C4-2B (cell line): Measurements from ENCODE around the gene AHDC1.

Experiments
- H3K27ac ChIP-seq: fragments of 450-650 bp; 2 replicates; pipeline ENCODE4 v1.5.1; 2017
- ZFX ChIP-seq: fragments of 450-650 bp; IDR thresholded peaks from 2 replicates; pipeline ENCODE4 v1.6.1; 2017
- TF ChIP-seq, protein P1 (sequence below): fragments of 450-650 bp; conservative IDR thresholded peaks from 2 replicates; pipeline ENCODE4 v1.5.1; 2017; ENCODE audit warnings: mild to moderate bottlenecking

The AHDC1 gene

DNA sequence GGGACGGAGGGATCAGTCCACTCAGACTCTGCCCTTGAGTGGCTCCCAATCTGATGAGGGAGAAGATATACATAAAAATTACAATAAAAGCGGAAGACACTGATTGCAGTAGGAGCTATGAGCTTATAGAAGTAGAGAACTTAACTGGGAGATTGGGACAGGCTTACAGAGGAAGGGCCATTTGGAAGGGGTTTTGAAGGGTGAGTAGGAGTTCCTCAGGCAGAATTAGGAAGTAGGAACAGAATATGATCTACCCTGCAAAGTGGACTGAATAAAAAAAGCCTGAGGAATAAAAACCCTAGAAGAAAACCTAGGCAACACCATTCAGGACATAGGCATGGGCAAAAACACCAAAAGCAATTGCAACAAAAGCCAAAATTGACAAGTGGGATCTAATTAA, 104.8 kb downstream of the AHDC1 start:
- TF ChIP-seq, protein P1, sequence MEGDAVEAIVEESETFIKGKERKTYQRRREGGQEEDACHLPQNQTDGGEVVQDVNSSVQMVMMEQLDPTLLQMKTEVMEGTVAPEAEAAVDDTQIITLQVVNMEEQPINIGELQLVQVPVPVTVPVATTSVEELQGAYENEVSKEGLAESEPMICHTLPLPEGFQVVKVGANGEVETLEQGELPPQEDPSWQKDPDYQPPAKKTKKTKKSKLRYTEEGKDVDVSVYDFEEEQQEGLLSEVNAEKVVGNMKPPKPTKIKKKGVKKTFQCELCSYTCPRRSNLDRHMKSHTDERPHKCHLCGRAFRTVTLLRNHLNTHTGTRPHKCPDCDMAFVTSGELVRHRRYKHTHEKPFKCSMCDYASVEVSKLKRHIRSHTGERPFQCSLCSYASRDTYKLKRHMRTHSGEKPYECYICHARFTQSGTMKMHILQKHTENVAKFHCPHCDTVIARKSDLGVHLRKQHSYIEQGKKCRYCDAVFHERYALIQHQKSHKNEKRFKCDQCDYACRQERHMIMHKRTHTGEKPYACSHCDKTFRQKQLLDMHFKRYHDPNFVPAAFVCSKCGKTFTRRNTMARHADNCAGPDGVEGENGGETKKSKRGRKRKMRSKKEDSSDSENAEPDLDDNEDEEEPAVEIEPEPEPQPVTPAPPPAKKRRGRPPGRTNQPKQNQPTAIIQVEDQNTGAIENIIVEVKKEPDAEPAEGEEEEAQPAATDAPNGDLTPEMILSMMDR: no peak
- TF ChIP-seq ZFX: no peak
- H3K27ac ChIP-seq: no peak overlapping the region

DNA sequence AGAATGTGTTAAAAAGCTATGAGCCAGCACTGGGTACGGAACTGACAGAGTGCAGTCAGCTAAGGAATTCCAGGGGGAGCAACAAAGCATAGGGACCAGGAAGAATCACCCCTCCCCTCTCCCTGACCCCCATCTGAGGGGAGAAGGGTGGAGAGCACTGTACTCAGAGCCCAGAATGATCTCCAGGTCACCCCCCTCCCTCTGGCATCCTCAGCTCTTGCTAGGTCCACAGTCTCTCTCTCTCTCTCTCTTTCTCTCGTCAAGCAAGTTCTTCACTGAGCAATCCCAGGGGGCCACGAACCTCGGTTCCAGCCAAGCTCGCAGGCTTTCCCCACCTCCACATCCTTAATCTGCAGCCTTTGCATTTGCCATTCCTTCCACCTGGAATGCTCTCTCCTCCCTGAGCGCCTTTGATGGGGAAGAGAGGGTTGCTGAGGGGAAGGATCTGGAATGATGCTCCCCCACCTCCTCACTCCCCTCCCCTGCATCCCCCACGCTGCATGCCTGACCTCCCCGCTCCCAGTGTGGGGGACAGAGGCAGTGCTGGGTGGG, 107.3 kb downstream of the AHDC1 start:
- TF ChIP-seq ZFX: no peak
- TF ChIP-seq, protein P1: no peak
- H3K27ac ChIP-seq: no peak overlapping the region

DNA sequence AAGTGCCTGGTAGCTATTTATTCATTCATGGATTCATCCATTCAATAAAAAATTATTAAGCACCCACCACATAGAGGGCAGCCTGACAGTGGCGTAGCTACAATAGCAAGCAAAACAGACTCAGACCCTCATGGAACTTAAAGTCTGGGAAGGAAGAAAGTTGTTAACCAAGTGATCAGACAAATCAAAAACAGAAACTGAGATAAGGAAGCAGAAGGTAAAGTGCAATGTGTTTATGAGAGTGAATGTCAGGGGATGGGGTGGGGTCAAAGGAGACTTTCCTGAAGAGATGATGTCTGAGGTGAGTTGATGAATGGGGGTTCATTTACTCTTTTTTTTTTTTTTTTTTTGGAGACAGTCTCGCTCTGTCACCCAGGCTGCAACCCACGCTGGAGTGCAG, 111.1 kb downstream of the AHDC1 start:
- H3K27ac ChIP-seq: no peak overlapping the region
- no peak for TF ChIP-seq ZFX
- TF ChIP-seq, protein P1: no peak

DNA sequence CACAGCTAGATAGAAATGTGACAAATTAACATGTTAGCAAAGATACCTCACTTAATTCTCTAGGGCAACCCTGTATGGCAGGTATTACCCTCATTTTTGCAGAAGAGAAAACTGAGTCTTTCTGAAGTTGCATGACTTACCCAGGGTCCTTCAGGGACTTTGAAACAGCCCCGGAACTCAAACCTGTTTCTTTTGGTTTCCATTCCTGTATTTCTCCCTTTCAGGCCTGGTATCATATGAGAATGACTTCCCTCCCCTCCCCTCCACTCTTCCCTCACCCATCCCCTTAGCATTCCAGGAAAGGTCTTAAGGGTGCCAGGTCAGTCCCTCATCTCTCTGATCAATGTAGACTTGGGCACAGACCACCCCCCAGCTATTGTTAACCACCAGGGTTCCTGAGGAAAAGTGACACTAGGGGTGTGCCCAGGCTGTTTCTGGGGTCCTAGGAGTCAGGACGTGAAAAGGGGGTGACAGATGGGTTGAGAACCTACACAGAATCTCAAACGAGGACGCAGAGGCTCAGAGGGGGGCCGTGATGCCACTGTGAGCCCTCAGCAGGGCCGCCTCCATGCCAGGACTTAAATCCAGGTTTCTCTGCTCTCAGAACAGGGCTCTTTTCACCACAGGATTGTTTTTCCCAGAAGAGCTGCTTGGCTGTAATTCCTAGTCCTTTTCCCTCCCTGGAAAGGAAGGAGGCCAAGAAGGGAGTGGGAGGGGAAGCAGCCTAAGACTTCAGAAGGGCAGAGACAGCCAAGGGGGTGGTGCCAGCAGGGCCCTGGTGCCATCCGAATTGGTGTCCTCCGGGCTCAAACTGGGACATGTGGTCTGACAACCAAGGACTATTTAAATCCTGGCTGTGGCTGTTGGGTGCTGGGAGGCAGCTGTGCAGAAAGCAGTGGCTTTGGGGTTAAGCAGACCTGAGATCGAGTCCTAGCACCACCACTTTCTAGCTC, 111.9 kb downstream of the AHDC1 start:
- no peak overlapping the region for H3K27ac ChIP-seq
- TF ChIP-seq ZFX: no peak
- TF ChIP-seq, protein P1: no peak

DNA sequence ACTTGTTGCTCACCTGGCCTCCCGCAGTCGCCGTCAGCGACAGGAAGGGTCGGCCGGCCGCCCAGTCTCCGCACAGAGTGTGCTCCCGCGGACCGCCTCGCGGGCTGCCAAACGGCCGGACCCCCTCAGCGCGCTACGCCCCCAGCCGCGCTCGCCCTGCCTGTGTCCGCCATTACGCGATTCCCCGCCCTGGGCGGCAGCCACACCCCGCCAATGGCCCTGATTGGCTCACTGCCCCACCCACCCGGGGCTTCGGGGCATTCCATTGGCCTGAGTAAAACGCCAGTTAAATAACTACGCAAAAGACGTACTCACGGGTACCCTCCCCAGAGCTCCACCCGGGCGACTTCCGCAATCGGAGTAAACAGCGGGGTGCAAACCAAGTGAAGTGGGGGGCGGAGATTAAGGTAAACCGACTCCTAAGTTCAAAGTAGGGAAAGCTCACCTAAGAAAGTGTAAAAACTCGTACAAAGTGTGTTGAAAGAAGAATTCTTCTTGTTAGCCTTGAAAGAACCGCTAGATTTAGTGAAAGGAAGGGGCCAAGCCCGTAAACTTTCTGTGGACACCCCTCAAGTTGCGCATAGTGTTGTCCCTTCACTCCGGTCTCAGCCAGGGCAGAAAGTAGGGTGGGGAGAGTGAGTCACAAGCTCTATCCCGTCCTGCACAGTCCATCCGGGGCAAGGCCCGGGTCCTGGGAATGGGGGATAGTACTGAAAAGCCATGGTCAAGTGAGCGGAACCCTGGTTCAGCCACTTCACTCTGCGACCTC, 113.8 kb downstream of the AHDC1 start, which contains the start of gene WASF2:
Gene WASF2 (minus strand): TSS at position 195 of the 769 bp plus-strand sequence. CDS start 61,277 bp downstream, outside the sequence.
- H3K27ac ChIP-seq: peak within 1 kb of the TSS; percentile 99
- TF ChIP-seq ZFX: no peak
- TF ChIP-seq, protein P1: no peak

DNA sequence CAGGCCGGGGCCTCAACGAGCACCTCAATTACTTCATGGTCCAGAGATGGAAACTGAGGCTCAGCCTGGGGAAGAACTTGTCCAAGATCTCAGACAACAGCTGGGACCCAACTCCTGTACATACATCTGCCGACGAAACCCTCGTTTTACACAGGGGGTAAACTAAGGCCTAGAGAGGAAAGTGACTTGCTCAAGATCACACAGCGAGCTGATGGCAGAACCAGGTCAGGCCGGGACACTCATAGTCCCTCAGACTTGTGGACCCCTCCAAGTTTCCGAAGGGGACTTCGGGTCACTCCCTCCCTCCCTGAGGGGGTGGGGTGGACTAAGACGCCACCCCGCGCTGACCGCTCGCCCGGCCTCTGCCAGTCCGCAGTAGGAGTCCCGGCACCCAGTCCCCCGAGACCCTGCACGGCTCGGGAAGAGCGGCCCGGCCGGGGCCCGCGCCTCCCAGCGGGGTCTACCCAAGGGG, 114.4 kb downstream of the AHDC1 start:
- peak; percentile 64; the same call in 1 of the 2 replicates for TF ChIP-seq ZFX
- TF ChIP-seq, protein P1: no peak
- peak overlapping the region; percentile 99 for H3K27ac ChIP-seq
